HEK293T (cell line): ENCODE measurements around the gene UBE2QL1.

Experiments used
- ARNT ChIP-seq: fragments of 450-650 bp; IDR thresholded peaks from 2 replicates; pipeline ENCODE4 v1.6.1; 2017; ENCODE audit warnings: mild to moderate bottlenecking
- HDGF ChIP-seq: fragments of 450-650 bp; IDR thresholded peaks from 2 replicates; pipeline ENCODE4 v1.6.1; 2017; ENCODE audit warnings: antibody characterized with exemption, borderline replicate concordance
- NFRKB ChIP-seq: fragments of 450-650 bp; IDR thresholded peaks from 2 replicates; pipeline ENCODE4 v1.6.1; 2016; ENCODE audit warnings: mild to moderate bottlenecking, moderate library complexity
- SP1 ChIP-seq: fragments of 450-650 bp; IDR thresholded peaks from 2 replicates; pipeline ENCODE4 v1.6.1; 2017
- SUZ12 ChIP-seq: fragments of 450-650 bp; IDR thresholded peaks from 2 replicates; pipeline ENCODE4 v1.6.1; 2016; ENCODE audit warnings: mild to moderate bottlenecking

- TF ChIP-seq ARNT: no peak
- no peak for TF ChIP-seq NFRKB
- TF ChIP-seq SUZ12: no peak
- TF ChIP-seq SP1: no peak
- TF ChIP-seq HDGF: no peak
These were observed 10.2 kb downstream of the UBE2QL1 start for GRCh38 chr5:6458833-6459232.
